Right atrium auricular region (tissue), 2 donors: Measurements from ENCODE around the gene HINFP. TPM values are rescaled to one million over a fixed set of nuclear protein-coding genes. Genes with fewer than 3 reads are reported as not detected.

ENCODE experiments used
- total RNA-seq, 2 donors: library from RNA; depleted of rRNA; stranded (reverse); fragments of >200 nt; gene quantifications; one replicate each; pipeline ENCODE4 v1.1.0, GENCODE V29; 2016

The HINFP gene
- total RNA-seq, 2 donors from 2014 or later = 11.2 to 18.1 TPM

Other genes starting within 250 kb of the HINFP start
- gene CXCR5, start 237.7 kb upstream of the HINFP start, total RNA-seq = under 1 TPM in 1 of 2 donors, not detected in 1; 0.16 TPM
- gene BCL9L, start 195.7 kb upstream of the HINFP start, total RNA-seq = 10 to 100 TPM; 17.5 to 43.7 TPM
- gene UPK2, start 165.3 kb upstream of the HINFP start, total RNA-seq = not detected
- gene FOXR1, start 149.8 kb upstream of the HINFP start, total RNA-seq = not detected
- 10 to 100 TPM in 1 of 2 donors, 1 to 10 TPM in 1; 8.7 to 11.9 TPM for gene CENATAC, start 123.4 kb upstream of the HINFP start, total RNA-seq
- gene RPS25, start 103.2 kb upstream of the HINFP start, total RNA-seq = 1,000 to 10,000 TPM in 1 of 2 donors, 100 to 1,000 TPM in 1; 812 to 1,966 TPM
- gene TRAPPC4, start 102.8 kb upstream of the HINFP start, total RNA-seq = 10 to 100 TPM; 26.1 to 37.2 TPM
- 10 to 100 TPM in 1 of 2 donors, 1 to 10 TPM in 1; 8.2 to 11.1 TPM for gene SLC37A4, start 90.7 kb upstream of the HINFP start, total RNA-seq
- 10 to 100 TPM; 56.8 to 69.7 TPM for gene HYOU1, start 64.4 kb upstream of the HINFP start, total RNA-seq
- gene VPS11, start 53.8 kb upstream of the HINFP start, total RNA-seq = 10 to 100 TPM; 22.0 to 23.7 TPM
- 10 to 100 TPM in 1 of 2 donors, 1 to 10 TPM in 1; 4.9 to 13.3 TPM for gene HMBS, start 36.7 kb upstream of the HINFP start, total RNA-seq
- gene DPAGT1, start 19.7 kb upstream of the HINFP start, total RNA-seq = 10 to 100 TPM; 15.8 to 18.6 TPM
- gene C2CD2L, start 14.2 kb upstream of the HINFP start, total RNA-seq = 10 to 100 TPM; 10.0 to 14.2 TPM
- 1 to 10 TPM; 1.4 to 1.8 TPM for gene ABCG4, start 27.5 kb downstream of the HINFP start, total RNA-seq
- 10 to 100 TPM; 16.9 to 24.3 TPM for gene NLRX1, start 47.1 kb downstream of the HINFP start, total RNA-seq
- 1 to 10 TPM; 1.7 to 5.6 TPM for gene NHERF4, start 63.9 kb downstream of the HINFP start, total RNA-seq
- gene CBL, start 84.8 kb downstream of the HINFP start, total RNA-seq = 10 to 100 TPM in 1 of 2 donors, 1 to 10 TPM in 1; 8.5 to 14.5 TPM
- 100 to 1,000 TPM; 356 to 509 TPM for gene MCAM, start 195.6 kb downstream of the HINFP start, total RNA-seq
- 10 to 100 TPM in 1 of 2 donors, 1 to 10 TPM in 1; 8.2 to 10.3 TPM for gene RNF26, start 212.9 kb downstream of the HINFP start, total RNA-seq
- gene C1QTNF5, start 219.3 kb downstream of the HINFP start, total RNA-seq = 10 to 100 TPM; 41.4 to 47.4 TPM
- gene MFRP, start 225.1 kb downstream of the HINFP start, total RNA-seq = not detected